GM19468 (cell line): ENCODE data around the gene ANKMY1.

ENCODE experiments used
- ATAC-seq: cut with Tn5 transposase; IDR thresholded peaks from one replicate; pipeline ENCODE4 v1.9.1; 2021; ENCODE audit warnings: mild to moderate bottlenecking, moderate library complexity, moderate number of reproducible peaks; ENCODE audit not compliant: unreplicated experiment; ENCODE audit errors: extremely low read depth

The ANKMY1 gene

DNA sequence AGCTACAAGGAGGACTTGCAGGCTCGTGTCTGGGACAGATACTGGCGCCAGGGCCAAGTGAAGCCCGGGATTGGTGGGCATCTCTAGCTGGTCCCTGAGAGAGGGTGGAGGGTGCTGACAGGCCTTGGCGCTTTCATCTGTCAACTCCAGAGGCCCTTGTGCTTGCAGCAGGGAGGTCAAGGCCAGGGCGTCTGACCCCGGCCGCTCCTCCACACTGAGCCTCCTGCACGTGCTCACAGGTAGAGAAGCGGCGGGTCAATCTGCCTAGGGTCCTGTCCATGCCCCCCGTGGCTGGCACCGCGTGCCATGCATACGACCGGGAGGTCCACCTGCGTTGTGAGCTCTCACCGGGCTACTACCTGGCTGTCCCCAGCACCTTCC is 38.3 kb upstream of the ANKMY1 start:
- no peak for ATAC-seq

DNA sequence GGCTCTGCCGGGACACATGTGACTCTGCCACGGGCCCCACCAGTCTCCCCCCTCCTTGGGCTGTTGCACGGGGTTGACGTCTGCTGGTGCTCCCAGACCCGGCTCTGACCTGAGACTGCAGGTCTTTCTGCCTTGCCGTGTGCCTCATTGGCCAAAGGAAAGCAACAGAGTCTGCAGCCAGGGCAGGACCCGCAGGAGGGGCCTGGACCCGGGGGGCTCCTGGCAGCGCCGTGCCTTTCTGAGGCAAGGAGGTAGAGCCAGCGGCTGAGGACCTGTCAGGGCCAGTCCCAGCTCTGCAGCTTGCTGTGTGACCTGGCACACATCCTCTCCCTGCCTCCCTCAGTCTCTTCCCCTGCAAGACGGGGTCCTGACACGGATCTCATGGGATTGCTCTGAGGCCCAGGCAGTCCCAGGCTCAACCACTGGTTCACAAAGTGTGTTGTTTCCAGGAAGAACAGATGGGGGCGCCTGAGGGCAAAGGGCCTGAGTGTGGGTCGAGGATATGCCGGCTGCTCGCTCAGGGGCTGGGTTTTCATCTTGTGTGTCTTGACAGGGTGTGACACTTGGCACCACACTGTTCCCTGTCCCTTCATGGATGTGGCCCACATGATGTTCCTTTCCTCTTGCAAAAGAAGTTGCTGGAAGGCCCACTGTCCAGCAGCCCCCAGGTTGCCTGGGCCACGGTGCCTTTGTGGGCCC is 37.7 kb upstream of the ANKMY1 start:
- no peak for ATAC-seq

DNA sequence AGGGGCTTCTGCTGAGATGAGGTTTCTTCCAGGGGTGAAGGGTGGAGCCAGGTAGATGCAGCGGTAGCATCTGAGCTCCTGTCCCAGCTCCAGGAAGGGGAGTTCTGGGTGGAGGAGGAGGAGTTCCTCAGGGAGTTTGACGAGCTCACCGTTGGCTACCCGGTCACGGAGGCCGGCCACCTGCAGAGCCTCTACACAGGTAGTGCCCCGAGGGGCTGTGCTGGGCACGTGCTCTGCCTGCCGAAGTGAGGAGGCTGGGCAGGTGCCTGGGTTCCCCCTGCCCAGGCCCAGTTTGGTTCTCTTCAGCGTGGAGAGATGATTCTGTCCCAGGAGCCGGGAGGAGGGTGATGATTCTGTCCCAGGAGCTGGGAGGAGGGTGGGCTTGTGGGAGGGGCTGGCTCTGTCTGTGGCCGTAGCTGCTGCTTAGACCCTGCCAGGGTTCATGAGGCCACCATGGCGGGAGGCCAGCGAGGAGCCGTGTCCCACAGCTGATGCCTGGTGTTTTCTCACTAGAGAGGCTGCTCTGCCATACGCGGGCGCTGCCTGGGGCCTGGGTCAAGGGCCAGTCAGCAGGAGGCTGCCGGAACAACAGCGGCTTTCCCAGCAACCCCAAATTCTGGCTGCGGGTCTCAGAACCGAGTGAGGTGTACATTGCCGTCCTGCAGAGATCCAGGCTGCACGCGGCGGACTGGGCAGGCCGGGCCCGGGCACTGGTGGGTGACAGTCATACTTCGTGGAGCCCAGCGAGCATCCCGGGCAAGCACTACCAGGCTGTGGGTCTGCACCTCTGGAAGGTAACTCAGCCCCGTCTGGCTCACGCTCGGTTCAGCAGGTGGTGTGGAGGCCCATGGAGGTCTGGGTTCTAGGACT is 37.0 kb upstream of the ANKMY1 start:
- no peak for ATAC-seq

DNA sequence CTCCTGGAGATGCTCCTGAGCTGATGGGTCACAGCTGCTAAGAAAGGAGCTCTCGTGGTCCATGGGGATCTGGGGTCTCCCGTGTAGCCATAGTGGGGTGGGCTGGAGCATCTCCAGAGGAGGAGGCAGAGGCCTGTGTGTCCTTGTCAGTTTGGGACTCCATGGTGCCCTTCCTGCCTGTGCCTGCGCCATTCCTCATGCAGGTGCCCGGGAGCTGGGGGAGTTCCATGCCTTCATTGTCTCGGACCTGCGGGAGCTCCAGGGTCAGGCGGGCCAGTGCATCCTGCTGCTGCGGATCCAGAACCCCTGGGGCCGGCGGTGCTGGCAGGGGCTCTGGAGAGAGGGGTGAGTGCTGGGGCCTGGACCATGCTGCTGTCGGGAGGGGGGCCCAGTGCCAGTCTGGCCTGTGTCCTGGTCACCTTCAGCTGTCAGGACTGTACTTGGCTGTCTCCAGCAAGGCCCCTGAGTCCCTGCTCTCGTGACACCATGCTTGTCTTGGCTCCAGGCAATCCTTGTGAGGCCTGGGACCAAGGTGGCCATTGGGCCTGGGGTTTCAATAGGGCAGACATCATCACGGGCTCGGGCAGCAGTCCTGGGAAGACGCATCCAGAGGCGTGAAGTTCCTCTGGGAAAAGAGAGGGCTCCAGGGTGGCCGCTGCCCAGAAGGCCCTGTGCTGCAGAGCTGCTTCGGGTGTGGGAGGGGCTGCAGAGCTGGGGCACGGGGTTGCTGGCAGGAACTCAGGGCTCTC is 36.1 kb upstream of the ANKMY1 start:
- no peak for ATAC-seq

DNA sequence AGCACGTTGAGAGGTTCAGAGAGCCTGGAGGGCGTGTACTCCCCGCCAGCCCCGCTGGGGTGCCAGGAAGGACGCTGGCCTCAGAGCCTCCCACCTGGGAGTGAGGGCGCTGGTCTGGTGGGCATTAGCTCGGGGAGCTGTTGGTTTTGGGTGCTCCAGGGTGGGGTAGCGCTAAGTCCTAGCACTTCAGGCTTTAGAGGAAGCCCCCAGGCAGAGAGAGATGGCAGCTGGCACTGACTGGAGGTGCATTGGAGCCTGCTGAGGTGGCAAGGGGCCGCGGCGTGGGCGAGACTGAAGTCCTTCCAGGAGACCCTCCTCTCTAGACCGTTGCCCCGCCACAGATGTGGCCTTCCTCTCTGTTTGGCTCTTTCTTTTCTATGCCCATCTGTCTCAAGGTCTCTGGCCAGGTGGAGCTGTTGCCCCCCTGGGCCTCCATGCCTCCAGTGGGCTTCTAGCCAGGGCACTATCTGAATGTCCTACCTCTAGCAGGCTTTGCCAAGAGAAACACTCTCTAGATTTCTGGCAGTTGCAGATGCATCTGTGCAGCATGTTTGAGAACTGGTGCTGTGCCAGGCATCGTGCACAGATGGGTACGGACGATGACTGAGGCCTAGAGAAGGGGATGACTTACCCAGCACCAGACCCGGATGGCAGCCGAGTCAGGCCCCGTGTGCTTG is 35.4 kb upstream of the ANKMY1 start:
- ATAC-seq: no peak

DNA sequence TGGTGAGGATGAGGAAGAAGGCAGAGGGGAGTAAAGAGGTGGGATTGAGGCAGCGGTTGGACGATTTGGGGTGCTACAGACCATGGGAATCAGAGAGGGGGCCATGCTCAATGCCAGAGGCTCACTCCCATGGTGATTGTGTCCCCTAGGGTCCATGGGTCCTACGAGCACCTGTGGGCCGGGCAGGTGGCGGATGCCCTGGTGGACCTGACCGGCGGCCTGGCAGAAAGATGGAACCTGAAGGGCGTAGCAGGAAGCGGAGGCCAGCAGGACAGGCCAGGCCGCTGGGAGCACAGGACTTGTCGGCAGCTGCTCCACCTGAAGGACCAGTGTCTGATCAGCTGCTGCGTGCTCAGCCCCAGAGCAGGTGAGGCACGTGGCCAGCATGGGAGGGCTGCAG is 34.0 kb upstream of the ANKMY1 start:
- ATAC-seq: no peak

DNA sequence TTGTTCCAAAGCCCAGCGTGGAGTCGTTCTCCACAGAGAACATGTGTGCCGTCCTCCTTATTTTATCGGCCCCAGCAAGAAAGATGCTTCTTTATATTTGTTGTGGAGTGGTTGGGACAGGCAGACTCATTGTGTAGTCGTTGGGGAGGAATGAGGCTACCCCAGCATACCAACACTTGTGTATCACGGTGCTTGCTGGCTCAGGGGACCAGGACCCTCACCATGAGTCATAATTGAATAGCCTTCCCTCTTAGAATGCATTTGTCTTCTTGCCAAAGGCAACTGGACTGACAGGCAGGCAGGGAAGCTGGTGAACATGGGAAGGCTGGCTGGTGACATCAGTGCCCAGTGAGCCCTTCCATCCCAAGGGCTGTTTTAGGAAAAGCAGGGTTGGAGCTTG is 33.4 kb upstream of the ANKMY1 start:
- no peak for ATAC-seq

DNA sequence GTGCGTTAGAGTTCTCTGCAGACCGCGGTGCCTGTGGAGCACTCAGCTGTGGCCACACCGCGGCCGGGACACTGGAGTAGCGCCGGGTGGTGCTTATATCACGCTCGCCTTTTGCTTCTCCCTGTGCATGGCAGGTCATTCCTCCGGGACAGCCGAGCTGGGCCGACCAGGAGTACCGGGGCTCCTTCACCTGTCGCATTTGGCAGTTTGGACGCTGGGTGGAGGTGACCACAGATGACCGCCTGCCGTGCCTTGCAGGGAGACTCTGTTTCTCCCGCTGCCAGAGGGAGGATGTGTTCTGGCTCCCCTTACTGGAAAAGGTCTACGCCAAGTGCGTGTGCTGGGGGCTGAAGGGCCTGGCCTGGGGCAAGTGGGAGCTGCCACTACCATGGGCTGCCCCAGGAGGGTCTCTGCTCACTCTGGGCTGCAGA is 32.9 kb upstream of the ANKMY1 start:
- no peak for ATAC-seq

DNA sequence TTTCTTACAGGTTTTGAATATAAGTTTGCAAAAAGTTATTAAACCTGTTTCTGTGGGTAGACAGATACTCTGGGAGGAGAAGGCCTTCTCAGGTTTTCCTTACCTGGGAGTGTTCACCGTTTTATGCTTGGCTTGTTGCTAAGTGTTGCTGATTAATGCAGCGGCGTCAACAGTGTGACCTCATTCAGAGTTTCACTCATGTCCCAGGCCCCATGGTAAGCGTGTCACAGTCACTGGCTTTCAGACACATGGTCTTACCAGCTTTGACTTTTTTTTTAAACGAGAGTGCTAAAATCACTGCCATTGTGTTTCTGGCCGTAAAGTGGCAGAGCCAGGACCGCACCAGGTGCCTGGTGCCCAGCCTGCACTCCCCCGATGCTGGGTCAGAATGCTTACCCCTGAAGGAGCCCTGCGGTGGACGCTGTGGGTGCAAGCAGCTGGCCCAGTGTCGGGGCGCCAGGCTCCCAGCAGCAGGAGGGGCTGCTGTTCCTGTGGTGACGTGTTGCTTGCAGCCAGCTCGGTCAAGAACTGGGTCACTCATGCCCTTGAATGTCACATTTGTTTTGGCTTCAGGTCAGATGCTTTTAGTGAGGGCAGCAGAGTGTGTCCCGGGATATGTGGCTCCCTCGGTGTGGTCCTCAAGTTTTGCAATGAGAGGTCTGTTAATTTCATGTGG is 32.2 kb upstream of the ANKMY1 start:
- no peak for ATAC-seq

DNA sequence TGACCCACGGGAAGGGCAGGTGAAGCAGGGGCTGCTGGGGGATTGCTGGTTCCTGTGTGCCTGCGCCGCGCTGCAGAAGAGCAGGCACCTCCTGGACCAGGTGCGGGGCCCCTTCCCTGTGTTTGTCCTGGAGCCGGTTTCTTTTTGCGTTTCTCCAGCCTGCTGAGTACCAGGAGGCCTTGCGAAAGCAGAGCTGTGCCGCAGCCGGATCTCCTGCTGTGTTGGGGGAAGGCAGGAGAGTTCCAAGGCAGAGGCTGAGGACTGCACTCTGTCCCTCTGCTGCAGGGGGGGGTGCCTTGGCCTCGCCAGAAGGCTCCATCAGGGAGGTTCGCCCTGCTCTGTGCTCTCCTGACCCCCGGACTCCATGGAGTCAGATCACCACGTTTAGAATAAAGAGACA is 31.6 kb upstream of the ANKMY1 start:
- ATAC-seq: no peak

DNA sequence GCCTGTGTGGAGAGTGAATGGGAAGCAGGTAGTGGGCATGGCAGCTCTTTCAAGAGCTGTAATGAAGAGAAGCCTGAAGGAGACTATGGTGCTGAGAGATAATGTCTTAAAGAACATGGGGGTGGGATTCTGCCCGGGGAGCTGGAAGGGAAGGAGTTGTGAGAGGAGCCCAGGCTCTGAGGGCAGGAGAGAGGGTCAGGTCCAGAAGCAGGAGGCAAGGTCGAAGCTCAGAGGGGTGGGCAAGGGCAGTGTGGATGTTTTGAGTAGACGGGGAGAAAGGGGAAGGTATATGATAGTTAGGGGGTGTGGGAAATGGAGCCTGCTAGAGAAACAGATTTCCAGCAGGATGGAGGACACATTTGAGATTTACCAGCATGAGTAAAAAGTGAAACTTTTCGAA is 30.9 kb upstream of the ANKMY1 start:
- ATAC-seq: no peak

DNA sequence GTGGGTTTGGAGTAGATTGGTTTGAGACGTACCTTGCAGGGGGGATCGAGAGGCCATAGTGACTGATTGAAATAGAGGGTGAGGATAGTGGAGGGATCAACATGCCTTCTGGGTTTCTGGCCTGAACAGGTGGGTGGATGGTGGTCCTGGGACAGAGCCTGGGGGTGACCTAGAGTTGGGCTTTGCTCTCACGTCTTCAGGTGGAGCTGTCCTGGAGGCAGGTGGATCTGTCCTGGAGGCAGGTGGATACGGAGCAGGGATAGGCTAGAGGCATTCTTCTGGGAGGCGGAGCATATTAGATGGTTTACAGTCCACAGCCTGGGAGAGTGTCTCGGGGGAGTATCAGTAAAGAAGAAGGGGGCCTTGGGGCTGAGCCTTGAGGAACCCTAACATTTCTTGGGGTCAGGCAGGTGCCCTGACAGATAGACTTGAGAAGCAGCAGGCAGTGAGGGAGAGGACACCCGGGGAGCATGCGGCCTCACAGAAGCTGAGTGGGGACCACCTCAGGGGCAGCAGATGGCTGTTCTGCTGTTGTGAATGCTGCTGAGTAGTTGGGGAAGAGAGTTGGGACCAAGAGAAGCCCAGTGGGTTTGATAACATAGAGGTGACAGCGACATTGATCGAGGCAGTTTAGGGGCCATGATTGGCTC is 30.3 kb upstream of the ANKMY1 start:
- ATAC-seq: no peak

DNA sequence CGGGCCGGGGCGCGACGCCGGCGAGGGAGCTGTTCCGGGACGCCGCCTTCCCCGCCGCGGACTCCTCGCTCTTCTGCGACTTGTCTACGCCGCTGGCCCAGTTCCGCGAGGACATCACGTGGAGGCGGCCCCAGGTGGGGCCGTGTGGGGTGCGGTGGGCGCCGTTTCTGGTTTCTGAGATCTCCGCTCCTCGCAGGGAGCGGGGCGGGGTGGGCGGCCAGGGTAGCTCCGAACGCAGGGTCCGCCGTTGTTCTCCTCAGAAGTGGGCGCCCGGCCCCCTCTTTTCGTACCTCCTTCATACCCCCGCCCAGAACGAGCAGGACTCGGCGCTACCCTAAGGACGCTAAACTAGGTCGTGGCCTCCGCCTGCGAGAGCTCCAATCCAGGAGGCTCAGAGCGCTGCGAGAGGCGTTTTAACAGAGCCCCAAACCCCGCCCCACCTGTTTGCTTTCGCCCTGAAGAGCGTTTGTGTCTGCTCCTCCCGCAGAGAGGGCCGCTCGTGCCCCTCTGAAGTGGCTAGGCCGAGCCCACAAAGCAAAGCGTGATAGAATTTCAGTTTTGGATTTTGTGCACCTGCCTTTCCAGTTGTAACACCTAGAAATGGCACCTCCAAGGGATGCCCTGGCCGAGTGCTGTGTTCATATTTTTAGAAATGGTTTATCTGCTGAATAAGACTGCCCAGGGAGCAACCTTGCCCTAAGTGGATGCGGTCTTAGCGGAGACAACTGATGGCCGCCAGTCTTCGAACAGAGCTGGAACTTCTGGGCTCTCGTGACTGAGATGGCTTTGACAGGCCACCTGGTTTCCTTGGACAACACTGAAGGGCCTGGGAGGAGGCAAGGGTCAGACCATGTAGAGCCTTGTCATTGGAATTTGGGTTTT is 29.4 kb upstream of the ANKMY1 start:
- ATAC-seq: no peak

DNA sequence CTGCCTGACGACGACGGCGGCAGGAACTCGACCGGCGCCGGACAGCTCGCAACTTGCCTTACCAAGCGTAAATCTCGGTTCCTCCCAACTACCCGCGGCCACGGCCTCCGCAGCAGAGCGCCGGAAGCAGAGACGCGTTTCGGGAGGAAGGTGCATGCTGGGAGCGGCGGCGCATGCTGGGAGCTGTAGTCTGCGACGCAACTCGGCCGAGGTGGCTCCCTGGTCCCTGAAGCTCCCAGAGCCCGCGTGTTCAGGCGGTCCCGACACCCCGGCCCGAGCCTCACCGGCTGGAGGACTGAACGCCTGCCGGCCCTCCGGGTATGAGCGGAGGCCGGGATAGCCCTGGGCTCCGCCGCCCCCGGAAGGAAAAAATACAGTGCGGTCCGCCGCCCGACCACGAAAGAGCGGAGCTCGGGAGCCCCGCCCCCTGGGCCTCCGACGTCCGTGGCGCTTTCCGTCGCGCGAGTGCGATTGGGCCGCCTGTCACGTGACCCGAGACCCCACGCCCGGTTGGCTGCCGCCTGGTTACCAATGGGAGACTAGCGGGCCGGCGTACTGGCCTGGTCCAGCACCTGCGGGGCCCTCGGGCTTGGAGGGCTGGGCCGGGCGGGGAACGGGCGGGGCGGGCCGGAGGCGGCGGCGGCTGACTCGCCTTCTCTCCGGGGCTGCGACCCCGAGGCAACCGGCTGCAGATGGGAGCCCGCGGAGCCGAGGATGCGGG is 28.6 kb upstream of the ANKMY1 start, which contains the start of gene CAPN10:
TSS of gene CAPN10 (plus strand) at position 537 of the 721 bp plus-strand sequence. CDS start at position 715, 178 bp downstream.
- peak; percentile 42 for ATAC-seq

DNA sequence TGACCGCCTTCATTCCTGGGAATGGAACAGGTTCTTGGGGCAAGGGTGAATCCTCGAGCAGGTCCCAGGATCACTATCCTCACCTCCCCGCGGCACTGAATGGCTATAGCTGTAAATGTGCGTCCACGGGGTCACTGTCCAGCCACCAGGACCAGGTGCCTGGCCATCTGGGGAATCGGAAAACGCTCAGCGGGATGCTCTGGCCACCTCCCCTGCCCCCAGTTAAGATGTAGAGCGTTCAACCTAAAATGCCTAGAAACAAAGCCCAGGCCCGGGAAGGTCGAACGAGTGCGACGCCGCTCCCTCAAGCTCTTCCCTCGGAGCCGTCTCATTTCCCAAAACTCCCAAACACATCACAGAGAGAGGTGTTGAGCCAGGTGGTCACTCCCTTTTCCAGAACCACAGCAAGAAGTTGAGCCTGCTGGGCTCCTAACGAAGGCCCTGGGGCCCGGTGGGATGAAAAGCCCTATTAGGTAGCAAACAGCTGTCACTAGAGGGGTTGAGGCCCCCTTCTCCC is 28.0 kb upstream of the ANKMY1 start:
- no peak for ATAC-seq

DNA sequence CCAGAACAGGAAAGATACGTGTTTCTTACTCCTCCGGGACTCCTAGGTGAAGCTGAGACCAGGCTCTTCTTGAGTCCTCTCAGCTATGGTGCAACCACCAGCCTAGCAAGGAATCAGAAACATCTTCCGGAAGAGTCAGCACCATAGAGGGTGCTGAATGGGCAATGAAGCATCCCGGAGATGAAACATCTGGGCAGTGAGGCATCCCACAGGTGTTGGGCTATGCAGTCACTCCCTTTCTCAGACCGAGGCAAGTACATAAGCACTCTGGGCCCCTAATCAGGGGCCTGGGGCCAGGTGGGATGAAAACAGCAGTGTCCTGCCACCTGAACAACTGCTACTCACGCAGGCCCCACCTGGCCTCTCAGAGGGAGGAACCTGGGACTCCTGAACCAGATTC is 27.3 kb upstream of the ANKMY1 start:
- peak; percentile 15 for ATAC-seq

DNA sequence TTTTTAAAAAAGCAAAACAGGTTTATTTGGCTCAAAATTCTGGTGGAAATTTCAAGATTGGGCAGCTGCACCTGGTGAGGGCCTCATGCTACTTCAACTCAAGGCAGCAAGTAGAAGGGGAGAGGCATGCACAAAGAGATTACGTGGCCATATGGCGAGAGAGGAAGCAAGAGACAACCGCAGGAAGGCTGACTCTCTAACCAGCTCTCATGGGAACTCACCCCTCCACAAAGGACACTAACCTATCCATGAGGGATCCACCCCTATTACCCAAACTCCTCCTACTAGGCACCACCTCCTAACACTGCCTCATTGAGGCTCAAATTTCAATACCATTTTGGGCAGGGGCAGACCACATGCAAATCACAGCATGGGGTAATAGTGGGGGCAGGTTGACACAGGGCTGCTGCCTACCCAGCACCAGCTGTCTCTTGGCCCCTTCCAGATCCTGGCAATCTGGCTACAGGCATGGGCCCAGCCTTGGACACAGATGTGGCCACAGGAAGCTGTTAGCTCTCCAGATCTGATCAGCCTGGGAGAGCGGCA is 26.8 kb upstream of the ANKMY1 start:
- ATAC-seq: peak; percentile 58
